ENCODE results near the gene RANBP9. TPM values are rescaled to one million over a fixed set of nuclear protein-coding genes. Genes with fewer than 3 reads are reported as not detected.

Gene RANBP9
- total RNA-seq, 2 experiments from 2014 or later: 53.3 to 56.2 TPM

GRCh38 chr6:13709689-13710551, 1.7 kb downstream of the RANBP9 start:
- CTCF ChIA-PET: interaction anchor here (0.9 to 3.2 kb wide), 16 partner anchors 14 to 135 kb away, joined by 3 to 16 read pairs (median 5); partner anchors contain the start of genes NOL7 and SIRT5
- Mint-ChIP-seq H3K27me3 (no peaks in the 10 kb centered on the region), H3K4me3 (peak overlapping the region; percentile 100), H3K36me3 (ENCODE audit: low read depth) (peaks cover 28% of the 10 kb centered on the region), H3K27ac (peak overlapping the region; percentile 96), H3K9me3 (no peaks in the 10 kb centered on the region), H3K4me1 (ENCODE audit: low read depth) (peaks cover 34% of the 10 kb centered on the region)
- TF ChIP-seq CTCF (IDR thresholded peaks at IDR 0.05): no peak
- intact Hi-C loops (cut with micrococcal nuclease): no loop called here
- POLR2A ChIA-PET: interaction anchor here (1.0 to 3.9 kb wide), 12 partner anchors 14 to 135 kb away, joined by 3 to 26 read pairs (median 4); partner anchors contain the start of genes MCUR1, NOL7 and SIRT5
- ATAC-seq: no peak
- DNase-seq: peak; percentile 47

- no peak for ATAC-seq
- H3K4me3 Mint-ChIP-seq: peak overlapping the region; percentile 100
- ChIA-PET CTCF (interaction anchor here (0.9 to 3.2 kb wide), 8 partner anchors 13 to 134 kb away, joined by 3 to 16 read pairs (median 5); partner anchors contain the start of genes NOL7 and SIRT5), POLR2A (interaction anchor here (0.7 kb wide), 1 partner anchor 34 kb away, joined by 3 read pairs; no protein-coding TSS in a partner anchor)
- H3K27ac Mint-ChIP-seq: peak overlapping the region; percentile 96
- intact Hi-C loops (cut with micrococcal nuclease): no loop called here
- DNase-seq: no peak
- peaks cover 26% of the 10 kb centered on the region for H3K4me1 Mint-ChIP-seq (ENCODE audit: low read depth)
- TF ChIP-seq CTCF (IDR thresholded peaks at IDR 0.05): no peak
- H3K27me3 Mint-ChIP-seq: no peaks in the 10 kb centered on the region
- H3K36me3 Mint-ChIP-seq (ENCODE audit: low read depth): peaks cover 28% of the 10 kb centered on the region
- no peaks in the 10 kb centered on the region for H3K9me3 Mint-ChIP-seq
Observed at GRCh38 chr6:13708736-13709135, 2.9 kb downstream of the RANBP9 start.

- Mint-ChIP-seq H3K4me1 (ENCODE audit: low read depth) (peaks cover 29% of the 10 kb centered on the region), H3K36me3 (ENCODE audit: low read depth) (peaks cover 29% of the 10 kb centered on the region), H3K27ac (no peak overlapping the region), H3K9me3 (no peaks in the 10 kb centered on the region), H3K27me3 (no peaks in the 10 kb centered on the region), H3K4me3 (no peak overlapping the region)
- CTCF ChIA-PET: interaction anchor here (0.8 to 2.3 kb wide), 7 partner anchors 9 to 363 kb away, joined by 3 to 6 read pairs (median 4); partner anchors contain the start of gene NOL7
- POLR2A ChIA-PET: interaction anchor here (0.8 to 1.4 kb wide), 4 partner anchors 8 to 43 kb away, joined by 3 to 6 read pairs (median 4); no protein-coding TSS in a partner anchor
- intact Hi-C loops (cut with micrococcal nuclease): loop anchor here (5.0 kb wide), 1 partner anchor 81 kb away; no protein-coding TSS in a partner anchor
- TF ChIP-seq CTCF (IDR thresholded peaks at IDR 0.05): no peak
- no peak for ATAC-seq
- DNase-seq: no peak
Observed at GRCh38 chr6:13703496-13703895, 8.1 kb downstream of the RANBP9 start.

- CTCF ChIA-PET: interaction anchor here (0.8 to 2.3 kb wide), 6 partner anchors 8 to 364 kb away, joined by 3 to 6 read pairs (median 4); partner anchors contain the start of gene NOL7
- POLR2A ChIA-PET: interaction anchor here (0.6 to 1.3 kb wide), 3 partner anchors 14 to 20 kb away, joined by 3 to 6 read pairs (median 3); no protein-coding TSS in a partner anchor
- TF ChIP-seq CTCF (IDR thresholded peaks at IDR 0.05): no peak
Observed at GRCh38 chr6:13702809-13703302, 8.8 kb downstream of the RANBP9 start.

More at GRCh38 chr6:13702809-13703302, 8.8 kb downstream of the RANBP9 start:
- peaks cover 33% of the 10 kb centered on the region for H3K36me3 Mint-ChIP-seq (ENCODE audit: low read depth)
- no peaks in the 10 kb centered on the region for H3K9me3 Mint-ChIP-seq
- no peaks in the 10 kb centered on the region for H3K27me3 Mint-ChIP-seq
- H3K27ac Mint-ChIP-seq: no peak overlapping the region
- peak; percentile 30 for ATAC-seq
- H3K4me3 Mint-ChIP-seq: no peak overlapping the region
- peaks cover 27% of the 10 kb centered on the region for H3K4me1 Mint-ChIP-seq (ENCODE audit: low read depth)
- intact Hi-C loops (cut with micrococcal nuclease): loop anchor here (5.0 kb wide), 1 partner anchor 81 kb away; no protein-coding TSS in a partner anchor
- no peak for DNase-seq

Data from activated CD8-positive, alpha-beta T cell treated with anti-CD3 and anti-CD28 coated beads for 36 hours (primary cell).